T-helper 2 cell (primary cell): ENCODE measurements around the gene SLC16A9.

Source experiments
- DNase-seq, 5 experiments: peaks; one replicate each; pipeline versions ENCODE4 v3.0.0 to v3.0.0-alpha.2; 2012 to 2022

The SLC16A9 gene

GRCh38 chr10:59718257-59718656 lies 8.6 kb upstream of the SLC16A9 start:
- DNase-seq, result no peak

- DNase-seq, result no peak
Observed at GRCh38 chr10:59713196-59713821, 3.7 kb upstream of the SLC16A9 start.

GRCh38 chr10:59711871-59712494 lies 2.3 kb upstream of the SLC16A9 start:
- DNase-seq, result no peak

- DNase-seq, result peak in 1 of 5 experiments; percentile 18
Observed at GRCh38 chr10:59708816-59709394, 745 bp downstream of the SLC16A9 start.

GRCh38 chr10:59706851-59707797 lies 2.5 kb downstream of the SLC16A9 start:
- DNase-seq, result no peak

GRCh38 chr10:59705931-59706330 lies 3.7 kb downstream of the SLC16A9 start:
- no peak for DNase-seq

- no peak for DNase-seq
Observed at GRCh38 chr10:59704630-59705029, 5.0 kb downstream of the SLC16A9 start.

- peak in 1 of 5 experiments; percentile 13 for DNase-seq
Observed at GRCh38 chr10:59702347-59702746, 7.3 kb downstream of the SLC16A9 start.

- no peak for DNase-seq
Observed at GRCh38 chr10:59700709-59701108, 8.9 kb downstream of the SLC16A9 start.

- DNase-seq, result no peak
Observed at GRCh38 chr10:59698326-59698725, 11.3 kb downstream of the SLC16A9 start.

- DNase-seq, result no peak
Observed at GRCh38 chr10:59695637-59696036, 14.0 kb downstream of the SLC16A9 start.

GRCh38 chr10:59694936-59695335 lies 14.7 kb downstream of the SLC16A9 start:
- no peak for DNase-seq

- DNase-seq, result no peak
Observed at GRCh38 chr10:59692113-59692512, 17.5 kb downstream of the SLC16A9 start.

GRCh38 chr10:59688921-59689351 lies 20.7 kb downstream of the SLC16A9 start:
- no peak for DNase-seq

- DNase-seq, result no peak
Observed at GRCh38 chr10:59687657-59688056, 22.0 kb downstream of the SLC16A9 start.

GRCh38 chr10:59684006-59684405 lies 25.6 kb downstream of the SLC16A9 start:
- no peak for DNase-seq

GRCh38 chr10:59682986-59683937 lies 26.4 kb downstream of the SLC16A9 start:
- DNase-seq, result no peak

- no peak for DNase-seq
Observed at GRCh38 chr10:59680199-59680598, 29.5 kb downstream of the SLC16A9 start.

GRCh38 chr10:59678884-59679301 lies 30.8 kb downstream of the SLC16A9 start:
- DNase-seq, result peak in 1 of 5 experiments; percentile 48

GRCh38 chr10:59677253-59677831 lies 32.3 kb downstream of the SLC16A9 start:
- no peak for DNase-seq

- no peak for DNase-seq
Observed at GRCh38 chr10:59675812-59676211, 33.8 kb downstream of the SLC16A9 start.
